K562 (cell line): Measurements from ENCODE around the gene NDUFAF4. TPM values are rescaled to one million over a fixed set of nuclear protein-coding genes. Genes with fewer than 3 reads are reported as not detected.

Source experiments
- ARID2 ChIP-seq: fragments of 450-650 bp; IDR thresholded peaks from 2 replicates; pipeline ENCODE4 v1.6.1; 2017; ENCODE audit warnings: antibody characterized with exemption, mild to moderate bottlenecking
- C11orf30 ChIP-seq: fragments of 450-650 bp; IDR thresholded peaks from 2 replicates; pipeline ENCODE4 v1.6.1; 2016; ENCODE audit warnings: low read depth, mild to moderate bottlenecking
- CHD4 ChIP-seq: fragments of 200-600 bp; sonication (generic); IDR thresholded peaks from 3 replicates; pipeline ENCODE4 v1.6.1; 2012; ENCODE audit warnings: low read depth, mild to moderate bottlenecking, mixed read lengths, low read length, inconsistent platforms; ENCODE audit not compliant: insufficient read depth, insufficient replicate concordance, poor library complexity, severe bottlenecking
- EP300 ChIP-seq: IDR thresholded peaks from 2 replicates; pipeline ENCODE4 v1.6.1; 2012; ENCODE audit warnings: low read length, improper control_type of control experiment
- EP400 ChIP-seq: fragments of 450-650 bp; IDR thresholded peaks from 2 replicates; pipeline ENCODE4 v1.6.1; 2017; ENCODE audit warnings: antibody characterized with exemption, mild to moderate bottlenecking, moderate library complexity
- ETV6 ChIP-seq, 3 experiments: fragments of 150-350 bp in 1 of 3; sonication (generic) in 1 of 3; formaldehyde crosslinking in 1 of 3; IDR thresholded peaks; 2 replicates each; pipeline versions ENCODE4 v1.6.1 to v1.8.0; 2014 to 2022; ENCODE audit warnings: borderline replicate concordance in 2 of 3, low read depth in 2 of 3, antibody characterized with exemption in 1 of 3, low read length in 1 of 3, mild to moderate bottlenecking in 1 of 3, missing genetic modification reagents in 1 of 3
- GABPA ChIP-seq: fragments of 200-800 bp; sonication (Bioruptor generic); conservative IDR thresholded peaks from 2 replicates; pipeline ENCODE4 v1.6.1; 2016; ENCODE audit warnings: low read depth, missing genetic modification characterization, missing compliant biosample characterization
- GATA2 ChIP-seq: sonication (generic); formaldehyde crosslinking; IDR thresholded peaks from 2 replicates; pipeline ENCODE4 v1.4.0; 2020; ENCODE audit warnings: mild to moderate bottlenecking, missing genetic modification reagents
- HDGF ChIP-seq: fragments of 450-650 bp; IDR thresholded peaks from 2 replicates; pipeline ENCODE4 v1.6.1; 2016
- IFI16 ChIP-seq: fragments of 250-450 bp; sonication (Bioruptor Pico); IDR thresholded peaks from 2 replicates; pipeline ENCODE4 v2.1.2; 2022; ENCODE audit warnings: mild to moderate bottlenecking, inconsistent platforms
- KLF10 ChIP-seq: fragments of 250-450 bp; sonication (Bioruptor Pico); IDR thresholded peaks from 2 replicates; pipeline ENCODE4 v1.6.1; 2021; ENCODE audit warnings: matching md5 sums
- KLF6 ChIP-seq: fragments of 250-450 bp; sonication (Bioruptor Pico); IDR thresholded peaks from 2 replicates; pipeline ENCODE4 v1.4.0; 2020; ENCODE audit warnings: mild to moderate bottlenecking, moderate library complexity, borderline replicate concordance
- NR2C1 ChIP-seq, 2 experiments: fragments of 450-650 bp; IDR thresholded peaks; 2 replicates each; pipeline ENCODE4 v1.6.1; 2017; ENCODE audit warnings: mild to moderate bottlenecking in 2 of 2, antibody characterized with exemption in 1 of 2, inconsistent platforms in 1 of 2, missing compliant biosample characterization in 1 of 2, missing genetic modification characterization in 1 of 2
- PML ChIP-seq: IDR thresholded peaks from 2 replicates; pipeline ENCODE4 v1.6.1; 2012; ENCODE audit warnings: low read length, inconsistent platforms
- PURB ChIP-seq: sonication (generic); formaldehyde crosslinking; IDR thresholded peaks from 2 replicates; pipeline ENCODE4 v1.9.0; 2021; ENCODE audit warnings: low read depth, mild to moderate bottlenecking, missing genetic modification reagents
- RBM22 ChIP-seq: fragments of 200-400 bp; formaldehyde crosslinking; IDR thresholded peaks from 2 replicates; pipeline ENCODE4 v1.6.1; 2018; ENCODE audit warnings: low read length, low read depth; ENCODE audit not compliant: poor library complexity, severe bottlenecking
- SETDB1 ChIP-seq: IDR thresholded peaks from one replicate; pipeline ENCODE4 v1.6.1; 2012; ENCODE audit warnings: low read length, control low read depth, inconsistent platforms
- TOE1 ChIP-seq, 2 experiments: fragments of 450-650 bp in 1 of 2; sonication (generic) in 1 of 2; formaldehyde crosslinking in 1 of 2; IDR thresholded peaks; 2 replicates each; pipeline versions ENCODE4 v1.7.1 to v1.8.0; 2016 to 2022; ENCODE audit warnings: borderline replicate concordance in 2 of 2, mild to moderate bottlenecking in 2 of 2, antibody characterized with exemption in 1 of 2, inconsistent platforms in 1 of 2, low read depth in 1 of 2, missing genetic modification reagents in 1 of 2, moderate library complexity in 1 of 2
- TRIM25 ChIP-seq: fragments of 450-650 bp; IDR thresholded peaks from 2 replicates; pipeline ENCODE4 v1.7.0; 2016; ENCODE audit warnings: borderline replicate concordance
- polyA plus RNA-seq, 8 experiments: library from polyadenylated mRNA; depleted of rRNA in 4 of 8; stranded (reverse) in 5 of 8; unstranded in 3 of 8; fragments of >200 nt; fragmentation: Nextera tagmentation in 2 of 8; fragmentation: Illumina TruSeq in 1 of 8; extraction: Ambion mirVana in 2 of 8; extraction: Trizol in 1 of 8; gene quantifications; 2 replicates each; pipeline versions ENCODE4 v1.2.1 to v1.2.3, GENCODE V29; 2011 to 2014; ENCODE audit warnings: inconsistent platforms in 1 of 8, missing spikeins in 1 of 8
- total RNA-seq, 7 experiments: library from RNA; depleted of rRNA in 6 of 7; stranded (reverse); fragments of >200 nt in 6 of 7; fragmentation: Illumina TruSeq in 2 of 7; extraction: Trizol in 2 of 7; gene quantifications; 2 replicates each; pipeline versions ENCODE4 v1.2.1 to v1.2.3, GENCODE V29; 2011 to 2021; ENCODE audit warnings: low replicate concordance in 1 of 7
- TF ChIP-seq, protein P1 (sequence below): fragments of 450-650 bp; formaldehyde crosslinking; IDR thresholded peaks from 2 replicates; pipeline ENCODE4 v1.4.0; 2022; ENCODE audit warnings: missing genetic modification characterization
- TF ChIP-seq, protein P2 (sequence below): fragments of 250-450 bp; sonication (Bioruptor Pico); IDR thresholded peaks from 2 replicates; pipeline ENCODE4 v1.6.1; 2021; ENCODE audit warnings: mild to moderate bottlenecking

Gene NDUFAF4
- total and polyA plus RNA-seq, 9 of the 15 experiments (the other 6 are each of a cell fraction or from before 2014, with no cell fraction given) = 45.0 to 418 (median 136) TPM

DNA sequence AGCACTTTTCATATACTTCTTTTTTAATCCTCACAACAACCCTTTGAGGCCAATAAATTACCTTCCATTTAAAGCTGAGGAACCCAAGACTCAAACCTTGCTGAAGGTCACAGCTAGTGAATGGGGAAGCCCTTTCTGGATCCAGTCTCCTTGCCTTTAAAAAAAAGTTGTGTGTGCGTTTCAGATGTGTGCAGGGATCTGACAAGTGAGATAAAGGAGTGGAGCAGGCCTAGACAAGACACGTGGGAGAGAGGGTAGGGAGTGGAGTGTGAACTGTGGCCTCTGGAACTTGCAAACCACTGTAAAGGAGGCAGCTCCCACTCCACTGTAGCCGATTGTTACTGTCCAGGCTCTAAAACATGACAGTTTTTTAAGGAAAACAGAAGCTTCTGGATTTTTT, 28.7 kb upstream of the NDUFAF4 start (continued):
- TF ChIP-seq ETV6 (IDR thresholded peaks at IDR 0.05; ENCODE audit: borderline replicate concordance in 1 of 2, low read depth in 2 of 2, low read length in 1 of 2) (no peak), ETV6 (CRISPR knock-in tag; IDR thresholded peaks at IDR 0.05; ENCODE audit: borderline replicate concordance) (no peak), TOE1 (IDR thresholded peaks at IDR 0.05; ENCODE audit: borderline replicate concordance) (0 out of 2 replicates have a peak, but pooled peaks have one; percentile 33), TOE1 (CRISPR knock-in tag; IDR thresholded peaks at IDR 0.05; ENCODE audit: borderline replicate concordance, low read depth) (no peak), CHD4 (no peak), GATA2 (CRISPR knock-in tag) (0 out of 2 replicates have a peak, but pooled peaks have one; percentile 31), C11orf30 (no peak), KLF10 (no peak), KLF6 (CRISPR knock-in tag) (no peak), NR2C1 (IDR thresholded peaks at IDR 0.05) (no peak; the same call in 1 of the 2 replicates), NR2C1 (tag; IDR thresholded peaks at IDR 0.05) (no peak), SETDB1 (no peak), EP400 (peak; percentile 60; the same call in 1 of the 2 replicates), RBM22 (no peak), TRIM25 (no peak), EP300 (peak; percentile 75; the same call in 1 of the 2 replicates), HDGF (no peak), PURB (CRISPR knock-in tag) (no peak), IFI16 (CRISPR knock-in tag) (no peak), GABPA (tag) (no peak), ARID2 (no peak), PML (peak; percentile 58)
- TF ChIP-seq, protein P1, sequence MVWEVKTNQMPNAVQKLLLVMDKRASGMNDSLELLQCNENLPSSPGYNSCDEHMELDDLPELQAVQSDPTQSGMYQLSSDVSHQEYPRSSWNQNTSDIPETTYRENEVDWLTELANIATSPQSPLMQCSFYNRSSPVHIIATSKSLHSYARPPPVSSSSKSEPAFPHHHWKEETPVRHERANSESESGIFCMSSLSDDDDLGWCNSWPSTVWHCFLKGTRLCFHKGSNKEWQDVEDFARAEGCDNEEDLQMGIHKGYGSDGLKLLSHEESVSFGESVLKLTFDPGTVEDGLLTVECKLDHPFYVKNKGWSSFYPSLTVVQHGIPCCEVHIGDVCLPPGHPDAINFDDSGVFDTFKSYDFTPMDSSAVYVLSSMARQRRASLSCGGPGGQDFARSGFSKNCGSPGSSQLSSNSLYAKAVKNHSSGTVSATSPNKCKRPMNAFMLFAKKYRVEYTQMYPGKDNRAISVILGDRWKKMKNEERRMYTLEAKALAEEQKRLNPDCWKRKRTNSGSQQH (CRISPR knock-in tag) = no peak
- TF ChIP-seq, protein P2, sequence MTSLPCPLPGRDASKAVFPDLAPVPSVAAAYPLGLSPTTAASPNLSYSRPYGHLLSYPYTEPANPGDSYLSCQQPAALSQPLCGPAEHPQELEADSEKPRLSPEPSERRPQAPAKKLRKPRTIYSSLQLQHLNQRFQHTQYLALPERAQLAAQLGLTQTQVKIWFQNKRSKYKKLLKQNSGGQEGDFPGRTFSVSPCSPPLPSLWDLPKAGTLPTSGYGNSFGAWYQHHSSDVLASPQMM (CRISPR knock-in tag) = no peak
